Loucy (cell line): Measurements from ENCODE around the gene FGD3.

Source experiments
- H2AFZ ChIP-seq: fragments of 200-600 bp; sonication (generic); 2 replicates; pipeline ENCODE4 v1.6.0; 2016; ENCODE audit warnings: antibody characterized with exemption, mild to moderate bottlenecking, low read length, moderate library complexity
- H3F3A ChIP-seq: fragments of 200-600 bp; 2 replicates; pipeline ENCODE4 v1.6.0; 2016; ENCODE audit warnings: antibody characterized with exemption, low read depth, mild to moderate bottlenecking
- H3K27me3 ChIP-seq: fragments of 200-600 bp; sonication (generic); 2 replicates; pipeline ENCODE4 v1.6.1; 2014; ENCODE audit warnings: low read length, mild to moderate bottlenecking; ENCODE audit not compliant: insufficient read depth, poor library complexity, severe bottlenecking
- H3K36me3 ChIP-seq: fragments of 200-600 bp; sonication (generic); 2 replicates; pipeline ENCODE4 v1.6.1; 2016; ENCODE audit warnings: low read length; ENCODE audit not compliant: insufficient read depth
- H3K4me1 ChIP-seq: fragments of 200-600 bp; sonication (generic); 2 replicates; pipeline ENCODE4 v1.5.1; 2014; ENCODE audit warnings: low read length, mild to moderate bottlenecking; ENCODE audit not compliant: insufficient read depth, poor library complexity, severe bottlenecking
- H3K4me2 ChIP-seq: fragments of 200-600 bp; sonication (generic); 2 replicates; pipeline ENCODE4 v1.6.0; 2014; ENCODE audit warnings: antibody characterized with exemption, low read length, low read depth, mild to moderate bottlenecking; ENCODE audit not compliant: poor library complexity, severe bottlenecking
- H3K4me3 ChIP-seq: fragments of 200-600 bp; sonication (generic); 2 replicates; pipeline ENCODE4 v1.5.1; 2014; ENCODE audit warnings: low read length, mild to moderate bottlenecking, mixed read lengths; ENCODE audit not compliant: poor library complexity, severe bottlenecking
- H3K79me2 ChIP-seq: fragments of 200-600 bp; sonication (generic); 2 replicates; pipeline ENCODE4 v1.6.1; 2014; ENCODE audit warnings: low read length; ENCODE audit not compliant: insufficient read depth
- H3K9ac ChIP-seq: fragments of 200-600 bp; sonication (generic); 2 replicates; pipeline ENCODE4 v1.6.0; 2014; ENCODE audit warnings: mild to moderate bottlenecking, low read depth, low read length, moderate library complexity; ENCODE audit not compliant: poor library complexity, severe bottlenecking
- H3K9me2 ChIP-seq: fragments of 200-600 bp; sonication (generic); replicated peaks from 2 replicates; pipeline ENCODE4 v1.6.1; 2016; ENCODE audit warnings: low read depth, low read length, mixed read lengths
- H3K9me3 ChIP-seq: fragments of 200-600 bp; sonication (generic); 2 replicates; pipeline ENCODE4 v1.6.1; 2014; ENCODE audit warnings: mild to moderate bottlenecking, antibody characterized with exemption, low read length, low read depth; ENCODE audit not compliant: insufficient read depth
- H4K20me1 ChIP-seq: fragments of 200-600 bp; sonication (generic); 2 replicates; pipeline ENCODE4 v1.6.0; 2014; ENCODE audit warnings: antibody characterized with exemption, low read length, mild to moderate bottlenecking; ENCODE audit not compliant: insufficient read depth, poor library complexity, severe bottlenecking
- CTCF ChIP-seq: fragments of 200-600 bp; sonication (generic); conservative IDR thresholded peaks from 2 replicates; pipeline ENCODE4 v1.5.1; 2014; ENCODE audit warnings: mild to moderate bottlenecking, antibody characterized with exemption, low read length
- EZH2phosphoT487 ChIP-seq: fragments of 200-600 bp; IDR thresholded peaks from 2 replicates; pipeline ENCODE4 v1.6.1; 2018; ENCODE audit warnings: antibody characterized with exemption, mild to moderate bottlenecking, moderate library complexity, borderline replicate concordance

Gene FGD3

GRCh38 chr9:92942688-92943616 is 4.4 kb upstream of the FGD3 start:
- no peak overlapping the region for H3K4me3 ChIP-seq
- H4K20me1 ChIP-seq = no peaks in the 10 kb centered on the region
- H3K36me3 ChIP-seq = no peaks in the 10 kb centered on the region
- no peak overlapping the region for H2AFZ ChIP-seq
- no peak overlapping the region for H3K4me2 ChIP-seq
- no peak overlapping the region for H3K9ac ChIP-seq
- no peaks in the 10 kb centered on the region for H3F3A ChIP-seq
- no peaks in the 10 kb centered on the region for H3K79me2 ChIP-seq
- TF ChIP-seq CTCF = no peak
- no peak for TF ChIP-seq EZH2phosphoT487
- H3K4me1 ChIP-seq = no peaks in the 10 kb centered on the region
- no peaks in the 10 kb centered on the region for H3K9me2 ChIP-seq
- H3K9me3 ChIP-seq = no peaks in the 10 kb centered on the region
- peaks cover 3% of the 10 kb centered on the region for H3K27me3 ChIP-seq

GRCh38 chr9:92944921-92945320 is 2.4 kb upstream of the FGD3 start:
- peaks cover 6% of the 10 kb centered on the region for H3K27me3 ChIP-seq
- TF ChIP-seq EZH2phosphoT487 (no peak), CTCF (no peak)
- no peaks in the 10 kb centered on the region for H4K20me1 ChIP-seq

GRCh38 chr9:92945796-92946195 is 1.5 kb upstream of the FGD3 start:
- TF ChIP-seq EZH2phosphoT487 = no peak
- Histone ChIP-seq H3K36me3 (no peaks in the 10 kb centered on the region), H3K9ac (no peak overlapping the region), H3K4me2 (no peak overlapping the region), H3K9me3 (no peaks in the 10 kb centered on the region), H3K79me2 (no peaks in the 10 kb centered on the region), H4K20me1 (no peaks in the 10 kb centered on the region), H3K9me2 (no peaks in the 10 kb centered on the region), H3K27me3 (peaks cover 6% of the 10 kb centered on the region), H3K4me1 (no peaks in the 10 kb centered on the region), H2AFZ (no peak overlapping the region), H3F3A (no peaks in the 10 kb centered on the region), H3K4me3 (no peak overlapping the region)

More at GRCh38 chr9:92944921-92945320, 2.4 kb upstream of the FGD3 start:
- Histone ChIP-seq H3K4me2 (no peak overlapping the region), H3K4me1 (no peaks in the 10 kb centered on the region), H2AFZ (no peak overlapping the region), H3K79me2 (no peaks in the 10 kb centered on the region), H3F3A (no peaks in the 10 kb centered on the region), H3K9ac (no peak overlapping the region), H3K9me3 (no peaks in the 10 kb centered on the region), H3K9me2 (no peaks in the 10 kb centered on the region), H3K4me3 (no peak overlapping the region), H3K36me3 (no peaks in the 10 kb centered on the region)
